ENCODE results near the gene UBE2D2. TPM values are rescaled to one million over a fixed set of nuclear protein-coding genes. Genes with fewer than 3 reads are reported as not detected.
"Not testable (repeated sequence)": the region's sequence is repeated elsewhere in the genome, so short reads cannot be mapped to it uniquely, and the experiment has no call there.

UBE2D2 gene
- total RNA-seq, 2 donors from 2014 or later, result 176 to 190 TPM

GRCh38 chr5:139561655-139562451, 714 bp downstream of the UBE2D2 start:
- Mint-ChIP-seq H3K4me1 (ENCODE audit: low read depth in 2 of 2) (peaks cover 29 to 37% of the 10 kb centered on the region in 2 donors), H3K4me3 (peak overlapping the region; percentile 93), H3K27me3 (no peaks in the 10 kb centered on the region), H3K27ac (peak overlapping the region; percentile 91 to 95), H3K9me3 (no peaks in the 10 kb centered on the region), H3K36me3 (peaks cover 5% of the 10 kb centered on the region)
- ATAC-seq (peak in 1 of 2 donors; percentile 31), DNase-seq (ENCODE audit: low spot score) (no peak)

GRCh38 chr5:139562847-139563246, 1.7 kb downstream of the UBE2D2 start:
- Mint-ChIP-seq H3K27ac (peak overlapping the region; percentile 91 to 95), H3K9me3 (no peaks in the 10 kb centered on the region), H3K4me1 (ENCODE audit: low read depth in 2 of 2) (peaks cover 29 to 37% of the 10 kb centered on the region in 2 donors), H3K27me3 (no peaks in the 10 kb centered on the region), H3K4me3 (peak overlapping the region; percentile 93), H3K36me3 (peaks cover 5% of the 10 kb centered on the region)
- DNase-seq (ENCODE audit: low spot score) (no peak), ATAC-seq (no peak)

GRCh38 chr5:139565411-139566305, 4.5 kb downstream of the UBE2D2 start:
- H3K9me3 Mint-ChIP-seq, result no peaks in the 10 kb centered on the region
- DNase-seq (ENCODE audit: low spot score) (no peak), ATAC-seq (no peak)
- H3K36me3 Mint-ChIP-seq, result peaks cover 5% of the 10 kb centered on the region
- H3K27me3 Mint-ChIP-seq, result no peaks in the 10 kb centered on the region
- H3K4me1 Mint-ChIP-seq (ENCODE audit: low read depth in 2 of 2), result peaks cover 32 to 41% of the 10 kb centered on the region in 2 donors
- H3K27ac Mint-ChIP-seq, result peak overlapping the region; percentile 60 to 95
- H3K4me3 Mint-ChIP-seq, result peak overlapping the region; percentile 65

- ATAC-seq (no peak), DNase-seq (ENCODE audit: low spot score) (no peak)
- Mint-ChIP-seq H3K36me3 (peaks cover 5% of the 10 kb centered on the region), H3K27me3 (no peaks in the 10 kb centered on the region), H3K4me3 (no peak overlapping the region), H3K27ac (no peak overlapping the region), H3K9me3 (no peaks in the 10 kb centered on the region), H3K4me1 (ENCODE audit: low read depth in 2 of 2) (peaks cover 31 to 40% of the 10 kb centered on the region in 2 donors)
Measured at GRCh38 chr5:139566611-139567010, 5.5 kb downstream of the UBE2D2 start.

- peaks cover 32 to 39% of the 10 kb centered on the region in 2 donors for H3K4me1 Mint-ChIP-seq (ENCODE audit: low read depth in 2 of 2)
Measured at GRCh38 chr5:139569270-139569955, 8.3 kb downstream of the UBE2D2 start.

GRCh38 chr5:139571543-139571942, 10.4 kb downstream of the UBE2D2 start:
- peaks cover 33 to 45% of the 10 kb centered on the region in 2 donors for H3K4me1 Mint-ChIP-seq (ENCODE audit: low read depth in 2 of 2)
- DNase-seq (ENCODE audit: low spot score), result no peak
- H3K36me3 Mint-ChIP-seq, result no peaks in the 10 kb centered on the region
- no peak overlapping the region for H3K4me3 Mint-ChIP-seq
- H3K27me3 Mint-ChIP-seq, result no peaks in the 10 kb centered on the region
- no peaks in the 10 kb centered on the region for H3K9me3 Mint-ChIP-seq
- H3K27ac Mint-ChIP-seq, result peak overlapping the region; percentile 12 to 20
- no peak for ATAC-seq

More at GRCh38 chr5:139569270-139569955, 8.3 kb downstream of the UBE2D2 start:
- ATAC-seq (no peak), DNase-seq (ENCODE audit: low spot score) (no peak)
- Mint-ChIP-seq H3K4me3 (no peak overlapping the region), H3K27ac (peak overlapping the region; percentile 25 to 55), H3K27me3 (no peaks in the 10 kb centered on the region), H3K9me3 (no peaks in the 10 kb centered on the region), H3K36me3 (no peaks in the 10 kb centered on the region)

- DNase-seq (ENCODE audit: low spot score) (no peak), ATAC-seq (no peak)
- H3K9me3 Mint-ChIP-seq, result no peaks in the 10 kb centered on the region
- no peaks in the 10 kb centered on the region for H3K27me3 Mint-ChIP-seq
- peak overlapping the region; percentile 12 to 20 for H3K27ac Mint-ChIP-seq
- no peak overlapping the region for H3K4me3 Mint-ChIP-seq
- H3K4me1 Mint-ChIP-seq (ENCODE audit: low read depth in 2 of 2), result peaks cover 34 to 46% of the 10 kb centered on the region in 2 donors
- H3K36me3 Mint-ChIP-seq, result no peaks in the 10 kb centered on the region
Measured at GRCh38 chr5:139571966-139572365, 10.8 kb downstream of the UBE2D2 start.

GRCh38 chr5:139574641-139575312, 13.6 kb downstream of the UBE2D2 start:
- Mint-ChIP-seq H3K27me3 (no peaks in the 10 kb centered on the region), H3K9me3 (no peaks in the 10 kb centered on the region), H3K4me3 (no peak overlapping the region), H3K36me3 (no peaks in the 10 kb centered on the region), H3K27ac (peak overlapping the region; percentile 43 to 67), H3K4me1 (ENCODE audit: low read depth in 2 of 2) (peaks cover 46 to 58% of the 10 kb centered on the region in 2 donors)
- DNase-seq (ENCODE audit: low spot score), result no peak
- no peak for ATAC-seq

- H3K27me3 Mint-ChIP-seq, result no peaks in the 10 kb centered on the region
- H3K4me3 Mint-ChIP-seq, result peak overlapping the region; percentile 26
- H3K36me3 Mint-ChIP-seq, result no peaks in the 10 kb centered on the region
- no peak for DNase-seq (ENCODE audit: low spot score)
- H3K4me1 Mint-ChIP-seq (ENCODE audit: low read depth in 2 of 2), result peaks cover 43 to 56% of the 10 kb centered on the region in 2 donors
- no peaks in the 10 kb centered on the region for H3K9me3 Mint-ChIP-seq
- no peak for ATAC-seq
- H3K27ac Mint-ChIP-seq, result peak overlapping the region; percentile 41 to 67
Measured at GRCh38 chr5:139575313-139575646, 14.1 kb downstream of the UBE2D2 start.

- H3K4me1 Mint-ChIP-seq (ENCODE audit: low read depth in 2 of 2), result peaks cover 44 to 56% of the 10 kb centered on the region in 2 donors
- no peak for DNase-seq (ENCODE audit: low spot score)
- H3K36me3 Mint-ChIP-seq, result no peaks in the 10 kb centered on the region
- H3K27ac Mint-ChIP-seq, result peak overlapping the region; percentile 57 to 67
- H3K27me3 Mint-ChIP-seq, result no peaks in the 10 kb centered on the region
- H3K4me3 Mint-ChIP-seq, result peak overlapping the region; percentile 26
- ATAC-seq, result peak; percentile 36 to 69
- no peaks in the 10 kb centered on the region for H3K9me3 Mint-ChIP-seq
Measured at GRCh38 chr5:139575751-139576150, 14.6 kb downstream of the UBE2D2 start.

GRCh38 chr5:139577689-139578290, 16.7 kb downstream of the UBE2D2 start:
- H3K4me1 Mint-ChIP-seq (ENCODE audit: low read depth in 2 of 2), result peaks cover 42 to 45% of the 10 kb centered on the region in 2 donors
- peak overlapping the region; percentile 15 for H3K4me3 Mint-ChIP-seq
- ATAC-seq, result peak; percentile 34 to 75
- H3K27ac Mint-ChIP-seq, result peak overlapping the region; percentile 57 to 67
- no peaks in the 10 kb centered on the region for H3K9me3 Mint-ChIP-seq
- no peaks in the 10 kb centered on the region for H3K36me3 Mint-ChIP-seq
- no peak for DNase-seq (ENCODE audit: low spot score)
- H3K27me3 Mint-ChIP-seq, result no peaks in the 10 kb centered on the region

GRCh38 chr5:139578325-139578724, 17.2 kb downstream of the UBE2D2 start:
- H3K27me3 Mint-ChIP-seq, result no peaks in the 10 kb centered on the region
- H3K4me1 Mint-ChIP-seq (ENCODE audit: low read depth in 2 of 2), result peaks cover 42 to 45% of the 10 kb centered on the region in 2 donors
- ATAC-seq (no peak), DNase-seq (ENCODE audit: low spot score) (no peak)
- H3K9me3 Mint-ChIP-seq, result no peaks in the 10 kb centered on the region
- H3K4me3 Mint-ChIP-seq, result peak overlapping the region; percentile 15
- H3K36me3 Mint-ChIP-seq, result no peaks in the 10 kb centered on the region
- peak overlapping the region; percentile 57 to 67 for H3K27ac Mint-ChIP-seq

- not testable (repeated sequence) for H3K9me3 Mint-ChIP-seq; ATAC-seq; DNase-seq (ENCODE audit: low spot score); H3K27ac Mint-ChIP-seq; H3K36me3 Mint-ChIP-seq; H3K27me3 Mint-ChIP-seq; H3K4me3 Mint-ChIP-seq
- peaks cover 33 to 36% of the 10 kb centered on the region in 2 donors for H3K4me1 Mint-ChIP-seq (ENCODE audit: low read depth in 2 of 2)
Measured at GRCh38 chr5:139582181-139582580, 21.0 kb downstream of the UBE2D2 start.

Measured in natural killer cell treated with Interleukin-12 subunit alpha and Interleukin-12 subunit beta and Interleukin-15 and Interleukin-18, amount 100 ng/mL, for 72 hours (primary cell).